Measurements from ENCODE around the gene GLP2R. TPM values are rescaled to one million over a fixed set of nuclear protein-coding genes. Genes with fewer than 3 reads are reported as not detected.

GLP2R gene
- total RNA-seq, 1 donor from 2014 or later, result not detected

Other genes with a start within 250 kb of the GLP2R start
- gene CFAP52, start 249.3 kb upstream of the GLP2R start, total RNA-seq, result not detected in 2 replicates
- 0.12 and 0.17 TPM in 2 replicates for gene USP43, start 180.4 kb upstream of the GLP2R start, total RNA-seq
- gene DHRS7C, start 34.3 kb upstream of the GLP2R start, total RNA-seq, result not detected in 2 replicates
- gene GSG1L2, start 3.8 kb upstream of the GLP2R start, total RNA-seq, result not detected in 2 replicates
- gene RCVRN, start 79.3 kb downstream of the GLP2R start, total RNA-seq, result not detected in 2 replicates

Data from T-helper 1 cell treated with Interleukin-12 subunit alpha and Interleukin-12 subunit beta and Interleukin-4 antibody, amounts not matched to agents 30 ng/mL and 1 ng/mL, for 36 hours (primary cell).